ENCODE measurements around the gene OPN3. TPM values are rescaled to one million over a fixed set of nuclear protein-coding genes. Genes with fewer than 3 reads are reported as not detected.

The OPN3 gene
- total and polyA plus RNA-seq, 2 donors (not counting 1 experiment from before 2014, with no cell fraction given): 21.0 to 29.6 TPM

GRCh38 chr1:241579434-241579833, 60.7 kb downstream of the OPN3 start:
- H3K4me1 ChIP-seq (ENCODE audit: control insufficient read depth in 2 of 2, insufficient read depth in 2 of 2, low read length in 2 of 2): no peaks in the 10 kb centered on the region
- H3K27ac Mint-ChIP-seq: no peak overlapping the region
- CTCF ChIA-PET: interaction anchor here (1.3 to 1.7 kb wide), 3 partner anchors 10 to 32 kb away, joined by 4 to 7 read pairs (median 4); no protein-coding TSS in a partner anchor

DNA sequence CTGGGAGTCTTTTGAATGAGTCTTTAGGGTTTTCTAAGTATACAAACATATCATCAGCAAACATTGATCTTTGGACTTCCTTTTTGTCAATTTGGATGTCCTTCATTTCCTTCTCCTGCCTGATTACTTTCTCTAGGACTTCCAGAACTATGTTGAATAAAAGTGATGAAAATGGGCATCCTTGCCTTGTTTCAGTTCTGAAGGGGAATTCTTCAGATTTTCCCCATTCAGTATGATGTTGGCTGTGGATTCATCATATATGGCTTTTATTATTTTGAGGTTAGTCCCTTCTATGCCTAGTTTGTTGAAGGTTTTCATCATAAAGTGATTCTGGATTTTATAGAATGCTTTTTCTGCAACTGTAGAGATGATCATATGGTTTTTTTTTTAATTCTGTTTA, 66.0 kb downstream of the OPN3 start:
- DNase-seq (no peak), ATAC-seq (ENCODE audit: low read depth) (no peak)
- Histone ChIP-seq H3K36me3 (replicated peaks in 1 of 2; ENCODE audit: control extremely low read depth in 1 of 2, control insufficient read depth in 1 of 2, extremely low read depth in 1 of 2, insufficient read depth in 2 of 2, low read length in 1 of 2) (peaks cover 14 to 70% of the 10 kb centered on the region in 2 experiments), H4K20me1 (ENCODE audit: control insufficient read depth, insufficient read depth, low read length, poor library complexity, severe bottlenecking) (no peaks in the 10 kb centered on the region), H3K79me2 (ENCODE audit: control insufficient read depth, insufficient read depth, low read length) (peaks cover 8% of the 10 kb centered on the region), H3K9ac (ENCODE audit: low read length) (no peak overlapping the region), H3K27ac (ENCODE audit: low read length in 2 of 2) (no peak overlapping the region), H3K4me1 (ENCODE audit: control insufficient read depth in 2 of 2, insufficient read depth in 2 of 2, low read length in 2 of 2) (no peaks in the 10 kb centered on the region), H3K27me3 (replicated peaks in 1 of 4; ENCODE audit: control extremely low read depth in 1 of 4, control insufficient read depth in 3 of 4, insufficient read depth in 4 of 4, low read length in 3 of 4) (no peaks in the 10 kb centered on the region), H3K9me3 (ENCODE audit: control extremely low read depth in 1 of 3, control insufficient read depth in 2 of 3, insufficient read depth in 1 of 3, low read length in 2 of 3) (peaks cover 0 to 6% (median 2%) of the 10 kb centered on the region in 3 donors), H3K4me3 (ENCODE audit: control extremely low read depth in 1 of 5, extremely low read depth in 1 of 5, insufficient read depth in 1 of 5, low read depth in 2 of 5, low read length in 4 of 5) (no peak overlapping the region), H2AFZ (ENCODE audit: insufficient read depth, low read depth, low read length, poor library complexity, severe bottlenecking) (no peak overlapping the region), H3K4me2 (replicated peaks; ENCODE audit: low read depth, low read length, poor library complexity, severe bottlenecking) (no peak overlapping the region)
- H3K9me3 Mint-ChIP-seq (ENCODE audit: insufficient read depth): peaks cover 7% of the 10 kb centered on the region
- ChIA-PET POLR2A (no interaction called here), CTCF (interaction anchor here (1.0 kb wide), 1 partner anchor 37 kb away, joined by 3 read pairs; no protein-coding TSS in a partner anchor)
- H3K27ac Mint-ChIP-seq: no peak overlapping the region
- H3K4me1 Mint-ChIP-seq: peaks cover 25% of the 10 kb centered on the region
- TF ChIP-seq EZH2 (IDR thresholded peaks at IDR 0.05; ENCODE audit: borderline replicate concordance, insufficient read depth, low read depth, low read length, poor library complexity, severe bottlenecking): no peak
- no peak for TF ChIP-seq CTCF (IDR thresholded peaks at IDR 0.05)
- intact Hi-C loops (cut with micrococcal nuclease): no loop called here
- H3K4me3 Mint-ChIP-seq: no peak overlapping the region
- H3K27me3 Mint-ChIP-seq: no peaks in the 10 kb centered on the region

More at GRCh38 chr1:241579434-241579833, 60.7 kb downstream of the OPN3 start:
- TF ChIP-seq CTCF (IDR thresholded peaks at IDR 0.05): no peak
- no peak for TF ChIP-seq EZH2 (IDR thresholded peaks at IDR 0.05; ENCODE audit: borderline replicate concordance, insufficient read depth, low read depth, low read length, poor library complexity, severe bottlenecking)
- WGBS (ENCODE audit: insufficient coverage): 94% methylated on average over 4 of the region's 4 CpGs
- Histone ChIP-seq H3K36me3 (replicated peaks in 1 of 2; ENCODE audit: control extremely low read depth in 1 of 2, control insufficient read depth in 1 of 2, extremely low read depth in 1 of 2, insufficient read depth in 2 of 2, low read length in 1 of 2) (peaks cover 7 to 85% of the 10 kb centered on the region in 2 experiments), H3K79me2 (ENCODE audit: control insufficient read depth, insufficient read depth, low read length) (peaks cover 8% of the 10 kb centered on the region), H2AFZ (ENCODE audit: insufficient read depth, low read depth, low read length, poor library complexity, severe bottlenecking) (no peak overlapping the region), H3K4me3 (ENCODE audit: control extremely low read depth in 1 of 5, extremely low read depth in 1 of 5, insufficient read depth in 1 of 5, low read depth in 2 of 5, low read length in 4 of 5) (no peak overlapping the region), H3K9me3 (ENCODE audit: control extremely low read depth in 1 of 3, control insufficient read depth in 2 of 3, insufficient read depth in 1 of 3, low read length in 2 of 3) (peaks cover 0 to 6% (median 2%) of the 10 kb centered on the region in 3 donors), H3K27ac (ENCODE audit: low read length in 2 of 2) (no peak overlapping the region), H4K20me1 (ENCODE audit: control insufficient read depth, insufficient read depth, low read length, poor library complexity, severe bottlenecking) (no peaks in the 10 kb centered on the region), H3K4me2 (replicated peaks; ENCODE audit: low read depth, low read length, poor library complexity, severe bottlenecking) (no peak overlapping the region), H3K27me3 (replicated peaks in 1 of 4; ENCODE audit: control extremely low read depth in 1 of 4, control insufficient read depth in 3 of 4, insufficient read depth in 4 of 4, low read length in 3 of 4) (no peaks in the 10 kb centered on the region), H3K9ac (ENCODE audit: low read length) (no peak overlapping the region)
- Mint-ChIP-seq H3K4me1 (peaks cover 19% of the 10 kb centered on the region), H3K4me3 (no peak overlapping the region), H3K27me3 (no peaks in the 10 kb centered on the region), H3K9me3 (ENCODE audit: insufficient read depth) (peaks cover 7% of the 10 kb centered on the region)
- ATAC-seq (ENCODE audit: low read depth) (no peak), DNase-seq (no peak)
- intact Hi-C loops (cut with micrococcal nuclease): no loop called here
- POLR2A ChIA-PET: no interaction called here

Measured in B cell (primary cell).